OCI-LY1 (cell line): ENCODE data around the gene ALMS1.

ENCODE experiments used
- CTCF ChIP-seq: fragments of 200-600 bp; sonication (generic), shearing (Covaris generic); IDR thresholded peaks from 2 replicates; pipeline ENCODE4 v1.5.1; 2017; ENCODE audit warnings: mild to moderate bottlenecking, antibody characterized with exemption, low read length, moderate library complexity, mixed read lengths
- EZH2 ChIP-seq: fragments of 200-600 bp; sonication (generic), shearing (Covaris generic); IDR thresholded peaks from 2 replicates; pipeline ENCODE4 v1.8.0; 2017; ENCODE audit warnings: borderline replicate concordance, mixed run types, mild to moderate bottlenecking, antibody characterized with exemption, low read length, moderate library complexity, mixed read lengths

- TF ChIP-seq CTCF (no peak), EZH2 (no peak)
These were observed 29.1 kb downstream of the ALMS1 start for GRCh38 chr2:73414696-73415095.
